HG03354 (cell line): ENCODE measurements around the gene GALNT17.
"Not testable (repeated sequence)": the region's sequence is repeated elsewhere in the genome, so short reads cannot be mapped to it uniquely, and the experiment has no call there.

ENCODE experiments used
- ATAC-seq: cut with Tn5 transposase; IDR thresholded peaks from one replicate; pipeline ENCODE4 v1.9.1; 2021; ENCODE audit warnings: mild to moderate bottlenecking; ENCODE audit not compliant: unreplicated experiment, poor library complexity, severe bottlenecking

The GALNT17 gene

DNA sequence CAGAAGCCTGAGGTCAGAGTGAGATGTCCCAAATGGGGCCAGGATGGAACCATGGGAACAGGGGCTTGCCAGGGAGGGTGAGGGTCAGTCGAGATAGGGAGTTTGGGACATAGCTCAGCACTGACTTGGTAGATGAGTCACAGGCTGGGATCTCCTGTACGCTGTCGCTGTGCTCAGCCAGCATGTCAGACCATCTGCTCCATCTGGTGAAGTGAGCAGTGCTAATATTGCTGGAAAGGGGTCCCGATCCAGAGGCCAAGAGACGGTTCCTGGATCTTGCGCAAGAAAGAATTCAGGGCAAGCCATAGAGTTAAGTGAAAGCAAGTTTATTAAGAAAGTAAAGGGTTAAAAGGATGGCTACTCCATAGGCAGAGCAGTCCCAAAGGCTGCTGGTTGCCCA is 505.6 kb downstream of the GALNT17 start:
- no peak for ATAC-seq

DNA sequence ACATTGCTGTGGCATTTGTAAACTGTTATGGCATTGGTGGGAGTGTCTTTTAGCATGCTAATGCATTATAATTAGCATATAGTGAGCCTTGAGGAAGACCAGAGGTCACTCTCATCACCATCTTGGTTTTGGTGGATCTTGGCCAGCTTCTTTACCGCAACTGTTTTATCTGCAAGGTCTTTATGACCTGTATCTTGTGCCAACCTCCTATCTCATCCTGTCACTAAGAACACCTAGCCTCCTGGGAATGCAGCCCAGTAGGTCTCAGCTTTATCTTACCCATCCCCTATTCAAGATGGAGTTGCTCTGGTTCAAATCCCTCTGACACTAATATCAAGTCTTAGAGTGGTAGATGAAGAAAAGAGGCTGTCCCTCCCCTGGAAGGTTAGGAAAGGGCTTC is 506.2 kb downstream of the GALNT17 start:
- no peak for ATAC-seq

DNA sequence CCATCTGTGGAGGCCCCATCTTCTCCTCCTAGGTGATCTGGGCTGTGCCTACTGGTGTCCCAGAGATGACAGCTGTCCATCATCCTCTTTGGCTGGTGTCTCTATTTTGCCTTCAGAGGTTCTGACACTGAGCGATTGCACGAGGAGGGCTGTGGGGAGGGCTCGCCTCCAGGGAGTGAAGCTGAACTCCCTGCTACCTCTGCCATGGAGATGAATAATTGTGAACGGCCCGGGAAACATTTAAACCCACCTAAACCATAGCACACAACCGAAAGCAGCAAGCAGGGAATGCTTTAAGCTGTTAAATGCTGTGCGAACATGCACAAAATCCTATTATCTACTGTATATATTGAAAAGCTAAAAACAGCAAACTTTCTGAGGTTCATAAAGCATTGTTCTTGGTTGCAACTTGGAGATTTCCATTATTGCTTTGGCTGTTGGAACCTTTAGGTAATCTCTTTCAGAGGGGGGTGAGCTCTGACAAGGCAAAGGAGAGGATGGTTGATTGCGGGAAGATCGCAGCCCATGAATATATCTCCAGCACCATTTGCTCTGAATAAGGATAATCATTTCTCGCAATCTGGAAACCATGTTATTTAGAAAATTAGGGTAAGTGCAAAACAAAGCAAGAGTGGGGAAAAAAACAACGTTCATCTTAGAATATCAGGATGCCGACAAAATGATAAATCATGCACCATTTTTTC is 507.6 kb downstream of the GALNT17 start:
- no peak for ATAC-seq

DNA sequence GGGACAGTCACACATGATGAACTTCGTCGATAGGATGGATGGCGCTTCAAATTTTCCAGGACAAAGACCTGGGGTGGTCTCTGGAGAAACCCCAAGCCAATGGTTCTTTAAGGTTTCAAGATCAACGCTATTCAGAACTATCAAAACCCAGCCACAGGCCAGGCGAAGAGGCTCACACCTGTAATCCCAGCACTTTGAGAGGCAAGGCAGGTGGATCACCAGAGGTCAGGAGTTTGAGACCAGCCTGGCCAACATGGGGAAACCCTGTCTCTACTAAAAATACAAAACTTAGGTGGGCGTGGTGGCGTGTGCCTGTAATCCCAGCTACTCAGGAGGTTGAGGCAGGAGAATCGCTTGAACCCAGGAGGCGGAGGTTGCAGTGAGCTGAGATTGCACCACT is 511.1 kb downstream of the GALNT17 start:
- ATAC-seq, result not testable (repeated sequence)

DNA sequence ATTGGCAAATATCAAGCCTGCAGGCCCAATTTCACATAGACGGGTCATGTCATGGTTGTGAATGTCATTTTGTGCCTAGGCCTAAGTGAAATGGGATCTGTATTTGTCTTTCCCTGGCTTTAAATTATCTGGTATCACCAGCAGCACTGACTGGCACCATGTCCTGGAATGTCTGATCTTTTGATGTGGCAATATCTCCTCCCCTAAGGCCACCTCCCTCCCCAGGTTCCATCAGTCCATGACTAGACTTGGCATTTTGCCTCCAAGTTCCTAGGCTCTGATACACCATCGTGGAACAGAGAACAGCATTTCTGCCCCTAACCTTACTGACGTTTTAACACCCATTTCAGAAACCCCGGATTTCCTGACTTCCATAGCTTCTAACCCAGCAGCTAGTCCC is 513.9 kb downstream of the GALNT17 start:
- ATAC-seq, result no peak

DNA sequence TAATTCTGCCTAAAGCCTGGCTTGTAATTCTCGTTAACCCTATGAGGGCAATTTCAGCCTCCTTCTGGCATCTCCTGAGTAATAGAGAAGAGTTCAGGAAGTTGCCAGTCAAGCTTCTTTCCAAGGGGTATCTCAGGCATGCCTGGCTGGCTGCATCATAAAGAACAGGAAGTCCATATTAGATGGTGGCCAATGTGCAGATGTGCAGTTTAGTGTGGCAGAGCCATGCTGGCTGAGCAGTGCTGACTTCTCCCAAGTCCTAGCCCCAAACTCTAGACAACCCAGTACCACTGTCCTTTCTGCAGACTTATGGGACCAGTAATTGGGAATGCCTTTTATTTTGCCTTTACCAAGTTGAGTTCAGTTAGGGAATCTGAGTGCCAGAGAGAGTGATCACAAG is 517.9 kb downstream of the GALNT17 start:
- ATAC-seq, result no peak

DNA sequence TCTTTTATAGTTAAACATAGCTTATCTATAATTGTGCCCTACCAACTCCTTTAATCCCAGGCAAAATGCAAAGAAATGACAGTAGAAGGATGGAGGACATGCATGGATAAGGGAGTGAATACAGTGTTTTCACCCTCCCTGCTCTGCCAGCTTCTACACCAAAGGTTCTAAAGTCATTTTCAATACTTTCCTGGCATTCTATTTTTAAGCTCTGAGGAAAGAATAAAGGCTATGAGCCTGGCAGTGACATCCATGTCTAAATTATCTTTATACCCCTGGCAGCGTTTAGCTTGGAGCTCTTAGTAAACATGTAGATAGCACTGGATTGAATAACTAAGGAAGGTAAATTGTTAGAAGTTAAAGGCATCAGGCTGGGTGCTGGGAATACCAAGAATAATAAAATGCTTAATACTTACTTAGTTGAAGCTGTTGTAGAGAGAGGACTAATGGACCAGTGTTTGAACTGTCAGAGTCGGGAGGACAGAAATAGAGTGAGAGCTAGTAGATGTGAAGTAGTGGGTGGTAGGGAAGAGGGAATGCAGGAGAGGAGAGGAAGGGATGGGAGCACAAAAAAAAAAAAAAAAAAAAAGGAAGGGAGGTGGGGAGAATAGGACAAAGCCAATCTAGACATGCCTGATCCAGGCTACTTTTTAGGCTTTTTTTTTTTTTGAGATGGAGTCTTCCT is 518.9 kb downstream of the GALNT17 start:
- ATAC-seq, result no peak

DNA sequence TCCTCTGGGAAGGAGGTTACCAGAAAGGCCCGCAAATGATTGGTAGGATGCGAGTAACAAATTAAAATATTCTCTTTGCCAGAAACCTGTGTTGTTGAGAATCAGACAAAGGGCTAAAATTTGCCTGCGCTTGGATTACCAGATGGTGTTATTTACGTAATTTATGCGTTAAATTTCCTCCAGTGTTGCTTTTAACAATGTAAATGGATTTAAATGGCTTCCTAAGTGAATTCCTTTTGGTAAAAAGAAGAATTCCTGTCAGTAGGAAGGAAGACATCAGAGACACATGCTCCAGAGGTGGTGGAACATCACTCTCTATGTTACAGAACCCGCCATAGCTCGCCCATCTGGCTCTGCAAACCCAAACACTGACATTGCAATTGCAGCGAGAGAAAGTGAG is 520.6 kb downstream of the GALNT17 start:
- no peak for ATAC-seq

DNA sequence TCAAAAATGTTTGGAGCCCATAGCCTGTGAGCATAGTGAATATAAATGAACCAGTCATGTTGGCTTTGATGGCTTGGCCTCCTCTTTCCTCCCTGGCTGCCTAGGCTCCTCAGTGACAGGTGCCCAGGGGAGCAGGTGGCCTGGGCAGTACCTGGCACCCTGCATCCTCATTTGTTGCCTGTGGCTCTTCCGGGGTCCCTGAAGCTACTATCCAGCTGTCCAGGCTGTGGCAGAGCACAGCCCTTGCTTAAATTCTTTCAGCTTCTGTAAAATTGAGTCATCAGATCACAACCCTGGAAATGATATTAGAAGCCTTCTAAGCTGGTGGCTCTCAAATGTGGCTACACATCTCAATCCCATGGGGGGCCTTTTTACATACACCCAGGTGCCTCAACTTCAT is 525.4 kb downstream of the GALNT17 start:
- ATAC-seq, result no peak

DNA sequence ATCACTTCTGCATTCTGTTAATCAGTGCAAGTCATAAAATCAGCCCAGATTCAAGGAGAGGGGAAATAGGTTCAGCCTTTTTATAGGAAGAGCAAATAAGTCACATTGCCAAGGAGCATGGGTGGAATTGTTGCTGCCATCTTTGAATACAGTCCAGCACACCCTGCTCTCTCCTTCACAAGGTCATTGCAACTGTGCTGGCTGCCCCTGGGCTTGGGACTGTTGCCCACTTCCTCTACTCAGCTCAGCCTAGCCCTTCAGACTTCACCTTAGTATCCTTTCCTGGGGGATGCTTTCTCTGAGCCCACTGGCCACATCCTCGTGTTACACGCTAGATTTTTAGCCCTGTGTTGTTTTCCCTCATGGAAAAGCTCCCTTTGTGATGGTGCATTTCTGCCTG is 527.7 kb downstream of the GALNT17 start:
- ATAC-seq, result no peak

DNA sequence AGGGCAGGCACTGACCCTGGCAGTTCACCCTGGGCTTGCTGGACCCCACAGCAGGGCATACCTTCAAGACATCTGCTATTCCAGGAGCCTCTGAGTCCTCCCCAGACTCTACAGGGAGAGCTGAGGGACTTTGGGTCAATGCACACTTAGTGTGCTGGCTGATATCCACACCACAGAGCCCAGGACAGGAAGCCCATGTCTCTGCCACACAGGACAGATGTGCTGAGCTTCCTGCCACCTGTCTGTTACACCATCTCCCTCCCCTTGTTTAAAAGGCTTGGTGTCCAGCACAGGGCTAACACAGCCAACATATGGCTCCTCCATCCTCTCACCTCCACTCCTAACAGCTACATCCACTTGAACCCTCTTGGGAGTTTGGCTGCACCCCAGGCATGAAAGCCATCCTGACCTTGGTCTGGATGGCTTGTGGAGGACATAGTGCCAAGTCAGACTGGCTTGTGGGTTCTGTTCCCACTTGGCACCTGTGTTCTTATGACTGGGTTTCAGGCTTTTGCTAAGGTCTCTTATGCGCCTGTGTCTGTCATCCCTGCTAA is 529.8 kb downstream of the GALNT17 start:
- ATAC-seq, result no peak

DNA sequence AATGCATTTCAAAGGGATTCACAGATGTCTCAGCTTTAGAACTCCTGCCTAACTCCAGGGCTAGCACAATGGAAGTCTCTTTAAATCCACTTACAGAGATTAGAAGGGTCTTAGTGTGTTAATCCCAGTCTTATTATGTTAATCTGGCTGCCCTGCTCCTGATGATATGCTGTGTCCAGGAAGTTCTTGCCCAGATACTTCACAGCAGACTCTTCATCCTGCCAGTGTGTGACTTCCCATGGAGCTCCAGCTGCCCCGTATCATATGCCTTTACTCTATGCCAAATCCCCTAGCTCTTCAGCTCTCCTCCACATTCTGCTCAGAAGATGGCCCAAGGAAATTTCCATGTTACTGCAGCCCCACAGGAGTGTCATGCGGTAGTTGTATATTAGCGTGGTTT is 533.8 kb downstream of the GALNT17 start:
- no peak for ATAC-seq

DNA sequence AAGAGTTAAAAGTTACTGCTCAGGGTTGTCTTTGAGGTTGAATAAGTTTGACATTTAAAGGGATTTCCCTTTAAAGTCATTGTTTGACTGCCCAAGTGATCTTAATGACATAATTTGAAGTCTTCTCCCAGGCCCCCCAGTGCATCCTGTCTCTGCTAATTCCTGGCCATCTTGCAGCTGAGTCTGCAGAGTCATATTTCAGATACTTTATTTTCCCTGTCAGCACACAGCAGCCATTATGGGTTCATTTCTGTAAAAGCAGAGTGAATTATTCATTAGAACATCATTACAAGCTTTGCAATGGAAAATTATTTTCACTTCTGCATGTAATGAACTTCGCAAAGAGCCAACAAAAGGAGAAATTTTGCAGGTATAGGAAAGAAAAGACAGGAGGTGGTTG is 536.6 kb downstream of the GALNT17 start:
- ATAC-seq, result no peak

DNA sequence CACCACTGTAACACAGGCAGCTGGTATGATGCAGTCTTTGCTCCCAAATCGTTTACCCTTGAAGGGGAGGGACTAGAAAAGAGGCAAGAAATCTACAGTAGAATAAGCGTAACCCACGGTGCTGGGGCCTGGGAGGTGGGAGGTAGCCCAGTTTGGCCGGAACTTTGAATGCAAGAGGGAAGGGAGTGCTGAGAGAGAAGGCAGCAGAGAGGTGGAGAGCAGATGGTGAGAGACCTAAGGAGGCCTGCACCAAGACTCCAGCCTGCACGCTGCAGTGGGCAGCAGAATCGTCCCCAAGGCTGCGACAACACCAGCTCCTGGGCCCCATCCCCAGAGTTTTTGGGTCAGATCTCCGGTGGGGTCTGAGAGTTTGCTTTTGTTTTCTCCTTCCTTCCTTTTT is 547.5 kb downstream of the GALNT17 start:
- ATAC-seq, result no peak

DNA sequence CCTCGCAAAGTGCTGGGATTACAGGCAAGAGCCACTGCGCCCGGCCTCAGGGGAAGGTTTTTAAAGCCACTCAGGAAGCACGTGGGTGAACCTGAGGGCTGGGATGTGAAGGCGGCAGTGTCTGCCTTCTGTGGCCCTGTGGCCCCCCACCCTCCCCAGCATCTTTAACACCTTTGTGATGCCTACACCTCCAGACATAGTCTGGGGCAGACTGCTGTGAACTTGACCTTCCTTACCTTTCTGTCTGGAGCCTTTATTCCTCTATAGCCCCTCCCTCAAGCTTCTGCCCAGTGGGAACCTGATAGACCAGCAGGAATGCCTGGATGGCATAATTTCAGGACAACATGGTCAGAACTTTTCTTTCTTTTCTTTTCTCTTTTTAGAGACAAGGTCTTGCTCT is 550.2 kb downstream of the GALNT17 start:
- no peak for ATAC-seq

DNA sequence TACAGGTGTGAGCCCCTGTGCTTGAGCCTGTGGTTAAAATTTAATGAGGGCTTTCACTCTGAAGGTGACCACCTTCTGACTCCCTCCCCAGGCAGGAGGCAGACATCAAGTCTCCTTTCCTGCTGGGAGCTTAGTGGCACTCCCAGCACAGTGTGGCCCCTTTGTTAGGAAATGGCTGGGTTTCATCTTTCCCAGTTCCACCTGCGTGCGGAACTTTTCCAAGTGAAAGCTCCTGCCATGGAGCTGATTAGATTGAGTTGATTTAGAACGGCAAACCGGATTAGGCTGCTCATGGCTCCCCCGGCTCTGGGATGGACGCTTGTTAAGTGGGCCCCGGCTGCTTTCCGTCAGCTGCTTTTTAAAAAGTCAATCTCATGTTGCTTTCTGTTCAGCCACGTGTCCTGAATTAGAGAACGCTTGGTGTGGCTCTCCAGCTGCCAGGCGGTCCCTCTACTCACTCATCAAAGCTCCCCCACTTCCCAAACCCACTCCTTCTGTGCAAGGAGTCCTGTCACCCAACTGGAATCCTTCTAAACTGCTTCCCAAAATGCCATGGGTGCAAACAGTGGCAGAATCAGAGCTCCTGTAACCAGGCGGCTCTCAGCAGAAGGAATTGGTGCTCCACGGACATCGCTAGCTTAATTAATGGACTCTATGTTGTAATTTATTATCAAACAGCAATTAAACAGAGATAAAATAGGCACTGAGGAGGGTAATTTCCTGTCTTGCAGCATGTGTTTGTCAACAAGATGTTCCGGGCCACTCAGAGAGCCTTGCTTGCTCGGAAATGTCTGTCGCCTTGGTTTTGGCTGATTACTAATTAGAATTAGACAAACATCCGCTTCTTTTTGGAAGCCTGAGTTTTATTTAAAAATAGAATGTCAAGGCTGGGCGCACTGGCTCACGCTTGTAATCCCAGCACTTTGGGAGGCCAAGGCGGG is 551.2 kb downstream of the GALNT17 start:
- ATAC-seq, result no peak

DNA sequence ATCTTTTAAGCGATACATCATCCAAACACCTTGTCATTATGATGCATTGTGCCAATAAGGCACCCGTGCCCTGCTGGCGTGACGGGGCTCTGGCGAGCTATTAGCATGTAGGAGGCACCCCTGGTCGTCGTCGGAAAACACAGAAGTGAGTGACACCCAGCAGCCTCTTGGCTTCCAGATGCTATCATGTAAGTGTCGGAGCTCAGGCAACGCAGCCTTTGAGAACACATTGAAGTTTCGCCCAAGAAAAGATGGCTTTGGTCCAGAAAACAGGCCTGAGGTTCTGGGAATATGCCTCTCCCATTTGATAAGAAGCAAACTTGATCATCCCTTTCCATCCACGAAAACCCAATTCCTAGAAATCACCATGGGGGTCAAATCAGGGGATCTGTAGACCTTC is 555.3 kb downstream of the GALNT17 start:
- no peak for ATAC-seq

DNA sequence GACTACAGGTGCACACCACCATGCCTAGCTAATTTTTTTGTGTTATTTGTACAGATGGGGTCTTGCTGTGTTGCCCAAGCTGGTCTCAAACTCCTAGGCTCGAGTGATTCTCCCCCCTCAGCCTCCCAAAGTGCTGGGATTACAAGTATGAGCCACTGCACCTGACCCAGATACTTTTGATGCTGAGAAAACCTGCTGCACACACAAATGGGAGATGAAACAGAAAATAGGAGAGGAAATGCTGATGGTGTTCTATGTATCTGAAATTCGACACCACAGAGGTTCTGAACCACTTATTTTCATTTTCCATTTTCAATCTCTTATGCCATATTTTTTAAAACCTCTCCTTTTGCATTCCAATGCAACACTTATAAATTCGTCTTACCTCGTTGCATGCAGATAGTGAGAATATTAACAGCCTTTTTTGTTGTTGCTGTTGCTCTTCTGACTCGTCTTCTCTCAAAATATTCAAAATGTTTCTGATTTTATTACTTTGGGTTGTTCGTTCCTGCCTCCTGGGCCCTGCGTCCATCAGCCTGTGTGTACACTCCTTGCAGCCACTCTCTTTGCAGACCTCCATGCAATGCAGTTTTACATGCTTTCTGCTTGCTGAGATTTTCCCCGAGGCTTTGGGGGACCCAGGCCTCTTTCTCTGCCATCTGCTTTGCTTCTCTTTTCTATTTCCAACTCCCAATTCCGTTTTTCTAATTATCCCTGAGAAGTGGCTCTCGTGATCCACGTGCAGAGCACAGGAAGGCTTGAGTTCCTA is 556.1 kb downstream of the GALNT17 start:
- no peak for ATAC-seq

DNA sequence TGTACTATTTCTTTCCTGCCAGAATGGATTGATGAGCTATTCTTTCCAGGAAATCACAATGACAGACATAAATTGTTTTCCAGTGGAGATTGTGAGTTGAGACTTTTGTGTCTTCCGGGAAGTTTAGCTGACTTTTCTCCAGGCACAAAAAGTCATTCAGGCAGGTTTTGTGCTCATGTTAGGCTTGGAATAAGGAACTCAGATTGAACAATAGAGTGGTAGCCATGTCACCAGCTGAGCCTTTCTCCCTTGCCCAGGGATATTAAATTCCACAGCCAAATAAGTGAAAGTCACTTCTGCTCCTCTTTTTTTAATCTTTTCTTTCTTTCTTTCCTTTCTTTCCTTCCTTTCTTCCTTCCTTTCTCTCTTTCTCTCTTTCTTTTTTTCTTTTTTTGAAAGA is 559.6 kb downstream of the GALNT17 start:
- ATAC-seq, result no peak

DNA sequence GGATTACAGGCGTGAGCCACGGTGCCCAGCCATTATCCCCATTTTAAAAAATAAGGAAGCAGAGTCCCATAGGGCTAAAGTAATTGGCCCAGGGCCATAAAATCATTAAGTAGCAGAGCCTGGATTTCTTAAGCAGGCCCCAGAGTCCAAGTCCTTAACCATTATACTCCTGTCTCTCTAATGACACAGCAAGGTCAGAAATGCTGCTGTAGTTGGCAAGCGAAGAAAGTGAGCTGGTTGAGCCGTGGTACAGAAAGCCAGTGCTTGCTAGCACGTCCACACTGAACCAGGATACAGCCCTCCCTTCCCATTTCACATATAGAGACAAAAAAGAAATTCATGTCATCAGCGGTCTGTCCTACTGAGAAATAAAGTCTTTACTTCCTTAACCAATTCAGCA is 562.7 kb downstream of the GALNT17 start:
- ATAC-seq, result no peak
